HG03175 (cell line): ENCODE measurements around the gene COMMD8.

Source experiments
- ATAC-seq: cut with Tn5 transposase; IDR thresholded peaks from one replicate; pipeline ENCODE4 v1.9.1; 2021; ENCODE audit warnings: mild to moderate bottlenecking, moderate library complexity; ENCODE audit not compliant: unreplicated experiment

The COMMD8 gene

DNA sequence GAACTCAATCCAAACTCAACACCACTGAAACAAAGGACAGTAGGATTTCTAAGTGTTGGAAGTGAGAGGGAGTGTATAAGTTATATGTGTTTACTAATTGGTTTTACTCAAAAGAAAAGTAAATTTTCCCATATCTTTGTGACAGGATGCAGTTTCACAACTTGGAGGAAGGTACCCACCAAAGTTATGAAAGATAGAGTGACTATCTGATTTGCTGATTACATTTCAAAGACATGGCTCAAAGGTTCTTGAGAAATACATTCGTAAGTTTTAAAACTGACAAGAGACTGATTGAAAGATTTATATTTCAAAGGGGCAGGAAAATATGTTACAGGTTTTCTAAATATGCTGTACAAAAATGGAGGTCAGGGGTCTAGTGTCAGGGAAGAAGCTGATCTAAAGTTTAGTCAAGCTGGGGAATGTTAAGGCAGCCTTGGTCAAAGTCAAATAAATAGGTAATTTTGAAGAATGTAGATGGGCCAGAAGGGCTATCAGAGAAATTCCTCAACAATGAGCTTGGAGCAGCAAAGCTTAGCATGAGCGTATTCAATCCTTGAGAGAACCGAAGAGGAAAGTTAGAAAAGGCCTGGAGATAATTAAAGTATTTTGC, 9.7 kb upstream of the COMMD8 start:
- ATAC-seq = no peak

DNA sequence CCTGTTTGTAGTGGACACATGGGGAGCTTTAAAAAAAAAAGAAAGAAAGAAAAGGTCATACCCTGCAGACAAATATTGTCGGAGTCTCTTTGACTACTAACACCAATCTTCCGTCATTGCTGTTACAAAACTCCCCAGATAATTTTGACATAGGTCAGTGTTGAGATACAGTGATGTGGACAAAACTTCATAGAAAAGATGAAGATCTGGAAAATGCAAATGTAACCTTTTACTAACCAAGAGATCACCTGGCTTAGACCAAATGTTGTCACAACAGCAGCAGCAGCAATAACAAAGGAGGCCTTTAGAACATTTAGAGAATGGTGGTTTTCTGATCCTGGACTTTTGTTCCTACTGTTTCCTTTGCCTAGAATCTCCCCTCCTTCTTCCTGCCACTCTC, 8.1 kb upstream of the COMMD8 start:
- ATAC-seq = no peak

DNA sequence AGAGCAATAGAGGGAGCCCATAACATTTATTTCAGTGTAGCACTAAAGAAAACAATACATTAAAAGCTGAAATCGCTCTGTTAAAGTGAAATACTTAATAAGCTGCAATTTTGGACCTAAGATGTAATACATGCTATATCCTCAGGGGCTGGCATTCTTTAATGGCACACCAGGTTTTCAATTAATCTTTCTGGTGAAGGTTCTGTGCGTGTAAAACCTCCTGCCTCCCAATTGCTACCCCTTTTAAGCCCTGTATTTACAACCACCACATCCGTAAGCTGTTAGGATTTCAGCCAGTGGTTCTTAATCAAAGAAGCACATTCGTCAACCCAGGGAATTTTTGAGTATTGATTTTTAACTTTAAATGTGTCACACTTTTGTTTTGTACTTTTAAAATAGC, 7.6 kb upstream of the COMMD8 start:
- ATAC-seq = no peak

DNA sequence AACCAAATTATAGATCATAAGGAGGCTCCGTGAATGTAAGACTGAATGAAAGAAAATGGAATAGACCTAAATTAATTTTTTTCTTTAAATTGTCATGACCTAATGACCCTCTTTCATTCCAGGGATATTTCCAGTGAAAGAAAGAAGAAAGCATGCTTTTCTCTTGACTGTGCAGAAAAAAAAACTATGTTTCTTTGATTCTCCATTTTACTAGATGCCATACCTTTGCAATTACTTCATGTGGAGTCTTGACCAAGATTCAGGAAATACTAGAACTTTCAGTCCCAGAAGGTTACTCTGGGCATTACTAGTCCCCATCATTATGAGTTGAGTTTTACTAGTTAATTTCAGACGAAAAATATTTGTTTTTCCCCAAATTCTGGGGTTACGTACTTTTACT, 6.4 kb upstream of the COMMD8 start:
- ATAC-seq = no peak

DNA sequence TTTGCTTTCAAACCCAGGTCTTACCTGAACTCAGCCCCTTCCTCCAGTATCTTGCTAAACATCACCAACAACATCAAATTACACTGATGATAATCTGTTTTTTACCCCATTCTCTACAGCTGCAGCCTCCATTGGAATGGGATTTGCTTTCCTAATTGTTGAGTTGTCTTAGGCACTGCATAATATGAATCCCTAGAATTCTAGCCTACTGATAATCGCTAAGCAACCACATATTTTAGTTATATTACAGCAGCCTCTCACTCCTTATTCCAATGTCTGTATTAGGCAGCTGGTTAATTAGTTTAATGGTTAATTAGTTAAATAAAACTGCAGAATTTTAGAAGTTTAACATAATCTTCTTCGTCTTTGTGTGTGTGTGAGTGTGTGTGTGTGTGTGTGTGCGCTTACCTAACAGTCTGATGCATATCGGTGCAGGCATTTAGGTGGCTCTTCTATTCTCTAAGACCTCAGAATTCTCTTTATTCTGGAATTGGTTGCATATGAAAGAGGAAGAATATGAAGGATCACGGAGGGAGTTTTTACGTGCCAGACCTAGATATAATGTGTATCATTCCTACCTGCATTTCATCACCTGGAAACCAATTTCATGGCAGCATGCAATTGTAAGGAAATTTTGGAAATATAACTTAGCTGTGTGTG, 5.3 kb upstream of the COMMD8 start:
- ATAC-seq = no peak

DNA sequence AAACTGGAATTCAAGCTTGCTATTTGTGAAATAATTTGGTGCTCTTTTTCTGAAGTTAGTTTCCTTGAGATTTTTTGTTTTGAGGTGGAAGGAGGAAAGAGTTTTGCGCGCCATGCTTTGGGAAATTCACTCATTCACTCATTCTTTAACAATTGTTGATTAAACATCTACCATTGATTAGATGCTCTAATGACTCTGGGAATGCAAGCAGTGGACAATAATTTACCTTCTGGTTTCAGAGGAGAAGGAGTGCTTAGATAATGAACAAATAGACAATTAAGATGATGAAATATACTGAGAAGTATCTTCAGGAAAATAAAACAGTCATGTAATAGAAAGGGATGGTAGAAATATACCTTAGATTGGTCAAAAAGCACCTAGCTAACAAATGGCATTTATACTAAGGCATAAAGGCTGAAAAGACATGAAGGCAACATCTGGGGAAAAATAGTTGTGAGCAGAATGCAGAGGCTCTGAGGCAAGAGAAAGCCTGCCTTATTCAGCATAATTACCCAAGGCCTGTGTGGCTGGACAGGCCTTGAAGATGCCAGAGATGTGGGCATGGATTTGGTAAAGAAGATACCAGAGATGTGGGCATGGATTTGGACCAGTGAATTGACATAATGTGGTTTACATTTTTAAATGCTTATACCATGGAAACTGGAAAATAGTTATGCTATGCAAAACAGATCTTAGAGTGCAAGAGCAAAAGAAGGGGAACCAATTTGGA, 2.7 kb upstream of the COMMD8 start:
- ATAC-seq = no peak

DNA sequence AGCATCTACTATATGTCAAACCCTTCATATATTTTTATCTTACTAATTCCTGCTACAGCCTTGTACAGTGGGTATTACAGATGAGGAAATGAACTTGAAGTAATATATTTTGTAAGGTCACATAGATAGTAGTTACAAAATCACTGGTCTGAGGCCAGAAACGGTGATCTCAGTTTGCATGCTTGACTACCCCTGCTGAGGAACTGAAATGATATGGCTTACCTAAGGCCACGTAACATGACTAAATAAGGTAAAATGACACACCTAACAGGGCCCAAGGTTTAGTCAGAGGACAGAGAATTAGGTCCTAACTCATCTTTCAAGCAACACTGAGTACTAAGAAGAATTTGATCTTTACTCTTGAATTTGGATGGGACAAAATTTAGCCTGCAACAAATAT, 1.5 kb upstream of the COMMD8 start:
- ATAC-seq = peak; percentile 33

DNA sequence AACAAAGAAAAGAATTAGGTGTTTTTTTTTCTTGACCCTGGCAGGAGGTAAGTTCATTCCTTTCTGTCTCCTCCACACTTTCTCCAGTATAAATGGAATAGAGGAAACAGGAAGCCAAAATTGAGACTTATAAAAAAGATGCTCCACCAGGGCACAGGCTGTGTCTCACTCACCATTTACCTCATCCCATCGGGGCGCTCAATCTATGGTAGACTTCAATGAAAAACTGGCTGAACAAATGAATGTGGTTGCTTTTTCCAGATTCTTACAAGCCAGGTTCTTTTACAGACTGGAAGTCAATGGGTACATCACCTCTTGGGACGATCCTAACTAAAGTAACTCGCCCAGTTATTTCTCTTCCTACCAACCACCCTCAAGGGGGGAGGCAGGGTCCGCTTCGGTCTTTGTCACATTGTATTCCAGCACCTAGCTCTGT, 685 bp downstream of the COMMD8 start:
- ATAC-seq = peak; percentile 4

DNA sequence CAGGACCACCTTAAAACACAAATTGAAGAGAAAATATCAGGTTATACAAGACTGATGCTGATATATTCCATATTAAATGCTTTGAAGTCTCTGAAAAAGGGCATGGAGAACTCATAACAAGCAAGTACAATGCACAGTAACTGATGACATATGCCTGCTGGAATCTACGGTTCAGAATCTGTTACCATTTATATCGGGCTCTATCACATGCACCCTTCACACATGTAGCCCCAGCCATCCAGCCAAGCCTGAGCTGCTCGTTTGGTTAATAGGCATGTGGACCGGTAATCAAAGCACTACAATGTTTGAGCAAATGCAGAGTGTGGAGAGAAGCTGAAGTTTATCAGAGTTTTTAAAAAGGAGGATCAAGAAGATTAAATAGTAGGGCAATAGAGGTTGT, 11.8 kb downstream of the COMMD8 start:
- ATAC-seq = no peak

DNA sequence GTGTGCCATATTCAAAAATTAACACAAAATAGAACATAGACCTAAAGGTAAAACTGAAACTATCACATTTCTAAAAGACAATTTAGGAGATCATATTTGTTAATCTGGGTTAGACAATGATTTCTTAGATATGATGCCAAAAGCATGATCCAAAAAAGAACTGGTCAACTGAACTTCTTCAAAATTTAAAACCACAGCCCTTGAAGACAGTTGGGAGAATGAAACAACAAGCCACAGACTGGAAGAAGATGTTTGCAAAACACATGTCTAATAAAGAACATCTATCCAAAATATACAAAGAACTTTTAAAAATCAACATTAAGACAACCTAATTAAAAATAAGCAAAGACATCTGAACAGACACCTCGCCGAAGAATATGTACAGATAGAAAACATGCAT, 19.5 kb downstream of the COMMD8 start:
- ATAC-seq = no peak

DNA sequence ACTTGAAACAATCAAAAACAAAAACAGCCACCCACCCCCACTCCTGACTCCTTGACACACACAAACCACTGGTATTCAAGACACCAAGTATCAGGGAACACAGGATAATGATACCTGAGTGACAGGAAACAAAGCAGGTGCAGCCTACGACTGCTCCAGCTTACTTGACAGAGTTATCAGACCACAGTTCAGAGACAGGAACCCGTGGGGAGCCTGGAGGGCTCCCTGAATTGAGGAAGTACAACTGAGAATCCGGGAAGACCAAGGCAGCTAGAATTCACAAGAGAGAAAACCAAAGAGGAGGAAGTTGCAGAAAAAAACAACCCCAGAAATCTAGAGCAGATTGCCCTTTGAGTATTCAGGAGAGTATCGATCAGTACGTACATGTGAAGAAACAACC, 20.5 kb downstream of the COMMD8 start:
- ATAC-seq = peak; percentile 71

DNA sequence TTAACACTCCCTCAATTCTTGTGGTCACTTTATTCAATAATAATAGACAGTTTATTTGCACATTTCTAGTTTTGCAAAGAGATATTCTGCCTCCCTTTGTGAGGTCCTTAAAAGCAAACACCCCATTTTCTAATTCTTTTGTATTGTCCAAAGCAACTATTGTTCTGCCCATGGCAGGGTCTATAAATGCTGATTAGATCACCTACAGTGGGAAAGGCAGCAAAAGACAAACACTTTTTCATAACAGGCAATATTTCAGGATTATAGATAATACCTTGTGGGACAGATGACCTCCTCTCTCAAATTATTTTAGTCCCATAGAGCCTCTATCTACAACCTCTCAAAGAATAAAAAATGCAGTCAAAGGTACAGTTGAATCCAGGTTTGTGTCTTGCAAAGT, 28.6 kb downstream of the COMMD8 start:
- no peak for ATAC-seq

DNA sequence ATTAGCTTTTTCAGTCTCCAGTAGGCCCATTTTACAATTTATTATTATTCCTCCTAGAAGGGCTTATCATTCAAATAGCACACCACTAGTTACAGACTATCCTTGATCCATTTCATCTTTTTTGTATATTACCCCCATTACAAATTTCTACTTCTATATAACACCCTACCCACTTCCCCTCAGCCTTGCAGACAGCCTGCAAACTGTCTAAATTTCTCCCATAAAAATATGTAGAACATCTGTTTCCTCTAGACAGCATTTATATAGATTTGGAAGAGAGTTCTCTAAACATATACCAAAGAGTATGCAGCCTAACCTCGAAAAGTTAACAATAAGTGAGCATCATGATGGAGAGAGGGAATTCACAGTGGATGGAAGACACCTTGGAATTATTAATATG, 30.8 kb downstream of the COMMD8 start:
- ATAC-seq = no peak

DNA sequence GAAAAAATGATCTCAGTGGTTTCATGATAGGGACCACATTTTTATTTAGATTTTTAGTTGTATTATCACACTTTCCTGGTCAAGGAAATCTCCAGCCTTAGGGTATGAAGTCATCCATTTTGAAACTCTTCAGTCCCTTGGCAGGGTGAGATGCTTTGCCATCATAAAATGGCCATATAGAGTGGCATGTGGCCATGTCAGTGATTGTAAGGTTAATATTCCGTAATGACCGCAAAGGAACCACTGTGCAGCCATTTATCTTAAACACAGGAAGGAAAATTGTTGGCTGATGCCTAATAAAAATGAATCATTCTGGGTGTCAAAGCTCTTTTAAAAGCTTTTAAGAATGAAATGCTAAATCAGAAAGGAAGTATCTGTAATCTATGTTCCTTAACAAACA, 35.6 kb downstream of the COMMD8 start:
- no peak for ATAC-seq

DNA sequence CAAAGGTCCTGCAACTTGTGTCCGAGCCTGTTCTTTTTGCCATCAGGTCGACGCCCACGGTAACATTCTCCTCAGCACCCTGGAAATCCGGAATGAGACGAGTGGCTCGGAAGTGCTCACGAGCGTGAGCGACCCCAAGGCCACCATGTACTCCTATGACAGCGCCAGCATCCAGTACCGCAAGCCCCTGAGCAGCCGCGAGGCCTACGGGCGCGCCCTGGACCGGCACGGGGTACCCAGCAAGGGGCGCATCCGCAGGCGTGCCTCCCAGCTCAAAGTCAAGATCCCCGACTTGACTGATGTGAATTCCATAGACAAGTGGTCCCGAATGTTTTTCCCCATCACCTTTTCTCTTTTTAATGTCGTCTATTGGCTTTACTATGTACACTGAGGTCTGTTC, 37.9 kb downstream of the COMMD8 start:
- ATAC-seq = no peak

DNA sequence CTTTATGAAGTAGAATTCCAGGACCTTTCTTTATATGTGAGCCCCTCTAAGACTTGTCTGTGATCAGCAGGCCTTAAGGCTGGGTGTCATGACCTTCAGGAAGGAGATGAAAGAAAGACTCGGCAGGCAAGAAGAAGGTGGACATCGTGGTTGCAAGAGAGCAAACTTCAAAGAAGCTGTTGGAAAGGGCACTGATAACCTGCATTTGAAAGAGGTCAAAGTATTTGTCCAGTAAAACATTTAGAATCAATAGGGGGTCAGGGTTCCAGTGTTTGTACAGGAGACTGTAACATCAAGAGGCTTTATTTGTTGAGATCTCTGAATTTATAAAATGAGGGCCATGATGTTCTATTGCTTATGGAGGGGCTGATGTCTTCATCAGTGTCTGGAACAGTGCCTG, 44.2 kb downstream of the COMMD8 start:
- ATAC-seq = no peak

DNA sequence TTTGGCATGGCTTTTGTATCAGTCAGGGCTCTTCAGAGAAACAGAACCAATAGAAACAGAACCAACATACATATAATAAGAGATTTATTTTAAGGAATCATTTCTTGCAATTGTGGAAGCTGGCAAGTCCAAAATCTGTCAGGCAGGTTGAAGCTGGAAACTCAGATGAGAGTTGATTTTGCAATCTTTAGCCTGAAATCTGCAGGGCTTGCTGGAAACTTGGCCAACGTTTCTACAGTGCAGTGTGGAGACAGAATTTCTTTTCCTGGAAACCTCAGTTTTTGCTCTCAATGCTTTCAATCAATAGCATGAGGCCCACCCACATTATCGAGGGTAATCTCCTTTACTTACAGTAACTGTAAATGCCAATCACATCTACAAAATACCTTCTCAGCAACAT, 45.4 kb downstream of the COMMD8 start:
- no peak for ATAC-seq

DNA sequence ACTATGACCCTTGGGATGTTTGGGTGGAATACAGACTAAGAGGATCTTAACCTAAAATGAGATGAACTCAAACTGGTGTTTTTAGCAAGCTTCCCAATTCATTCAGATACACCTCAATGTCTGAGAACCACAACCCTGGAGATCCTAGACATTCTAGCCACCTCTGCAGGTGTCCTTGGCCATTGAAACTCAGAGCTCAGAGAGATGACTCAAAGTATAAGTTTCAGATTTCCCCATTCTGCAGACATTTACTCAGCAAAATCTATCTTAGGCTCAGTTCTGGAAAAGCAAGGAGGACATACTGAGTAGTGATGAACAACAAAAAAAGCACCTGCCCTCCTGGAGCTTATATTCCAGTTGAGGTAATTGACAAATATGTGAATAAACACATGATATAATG, 47.8 kb downstream of the COMMD8 start:
- ATAC-seq = peak; percentile 43

DNA sequence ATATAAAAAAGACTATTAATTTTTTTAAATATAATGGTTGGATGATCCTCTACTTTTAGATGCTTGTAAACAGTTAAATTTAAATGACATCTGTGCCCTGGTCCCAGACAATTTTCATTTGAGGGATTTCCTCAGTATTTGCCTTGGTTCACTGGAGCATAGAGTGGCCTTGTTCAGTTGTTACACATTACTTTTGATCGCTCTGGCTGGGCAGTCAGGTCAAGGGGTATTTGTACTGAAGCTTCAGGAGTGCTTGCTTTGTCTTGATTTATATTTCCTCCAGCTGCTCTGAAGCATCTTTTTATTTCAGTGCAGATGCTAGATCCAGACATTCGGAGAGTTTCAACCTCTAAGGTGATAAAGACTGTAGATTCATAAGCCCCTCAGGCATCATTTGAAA, 50.0 kb downstream of the COMMD8 start:
- peak; percentile 48 for ATAC-seq

DNA sequence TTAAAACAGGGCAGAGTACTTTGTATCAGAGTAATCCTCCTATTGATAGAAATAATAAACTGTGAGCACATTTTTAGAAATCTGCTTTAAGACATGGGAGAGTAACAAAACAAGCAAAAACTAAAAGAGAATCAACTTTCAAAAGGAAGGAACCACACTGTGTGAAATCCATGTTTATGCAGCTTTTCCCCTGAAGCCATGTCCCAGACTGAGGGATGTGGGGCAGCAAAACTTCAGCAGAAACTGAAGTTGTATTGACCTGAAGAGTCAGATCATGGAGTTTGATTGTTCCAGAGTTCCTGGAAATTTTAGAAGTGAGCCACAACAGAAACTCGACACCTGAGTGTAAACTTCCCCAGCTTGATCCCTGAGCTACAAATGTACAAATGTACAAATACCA, 53.2 kb downstream of the COMMD8 start:
- ATAC-seq = no peak

DNA sequence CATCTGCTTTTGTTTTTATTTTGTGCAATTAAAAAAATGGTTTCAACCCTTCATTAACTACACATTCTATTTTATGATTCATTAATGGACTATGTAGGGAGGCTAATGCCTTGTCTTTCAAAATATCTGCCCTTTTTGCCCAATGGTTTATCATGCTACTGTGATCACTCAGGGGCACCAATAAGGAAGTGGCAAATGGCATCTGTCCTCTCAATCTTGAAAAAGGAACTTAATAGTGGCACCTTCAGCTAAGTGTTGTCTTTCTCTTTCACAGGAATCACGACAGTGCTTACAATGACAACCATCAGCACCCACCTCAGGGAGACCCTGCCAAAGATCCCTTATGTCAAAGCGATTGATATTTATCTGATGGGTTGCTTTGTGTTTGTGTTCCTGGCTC, 57.1 kb downstream of the COMMD8 start:
- no peak for ATAC-seq
